ENCODE data around the gene SRSF11. TPM values are rescaled to one million over a fixed set of nuclear protein-coding genes. Genes with fewer than 3 reads are reported as not detected.

The SRSF11 gene, protein sequence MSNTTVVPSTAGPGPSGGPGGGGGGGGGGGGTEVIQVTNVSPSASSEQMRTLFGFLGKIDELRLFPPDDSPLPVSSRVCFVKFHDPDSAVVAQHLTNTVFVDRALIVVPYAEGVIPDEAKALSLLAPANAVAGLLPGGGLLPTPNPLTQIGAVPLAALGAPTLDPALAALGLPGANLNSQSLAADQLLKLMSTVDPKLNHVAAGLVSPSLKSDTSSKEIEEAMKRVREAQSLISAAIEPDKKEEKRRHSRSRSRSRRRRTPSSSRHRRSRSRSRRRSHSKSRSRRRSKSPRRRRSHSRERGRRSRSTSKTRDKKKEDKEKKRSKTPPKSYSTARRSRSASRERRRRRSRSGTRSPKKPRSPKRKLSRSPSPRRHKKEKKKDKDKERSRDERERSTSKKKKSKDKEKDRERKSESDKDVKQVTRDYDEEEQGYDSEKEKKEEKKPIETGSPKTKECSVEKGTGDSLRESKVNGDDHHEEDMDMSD
- total RNA-seq: 49.4 and 102 TPM in 2 replicates

GRCh38 chr1:70221238-70222121, at the start of gene SRSF11:
Gene SRSF11, plus strand, starts transcription at chr1:70221380. Its CDS starts 257 bp downstream, at chr1:70221637.

DNA sequence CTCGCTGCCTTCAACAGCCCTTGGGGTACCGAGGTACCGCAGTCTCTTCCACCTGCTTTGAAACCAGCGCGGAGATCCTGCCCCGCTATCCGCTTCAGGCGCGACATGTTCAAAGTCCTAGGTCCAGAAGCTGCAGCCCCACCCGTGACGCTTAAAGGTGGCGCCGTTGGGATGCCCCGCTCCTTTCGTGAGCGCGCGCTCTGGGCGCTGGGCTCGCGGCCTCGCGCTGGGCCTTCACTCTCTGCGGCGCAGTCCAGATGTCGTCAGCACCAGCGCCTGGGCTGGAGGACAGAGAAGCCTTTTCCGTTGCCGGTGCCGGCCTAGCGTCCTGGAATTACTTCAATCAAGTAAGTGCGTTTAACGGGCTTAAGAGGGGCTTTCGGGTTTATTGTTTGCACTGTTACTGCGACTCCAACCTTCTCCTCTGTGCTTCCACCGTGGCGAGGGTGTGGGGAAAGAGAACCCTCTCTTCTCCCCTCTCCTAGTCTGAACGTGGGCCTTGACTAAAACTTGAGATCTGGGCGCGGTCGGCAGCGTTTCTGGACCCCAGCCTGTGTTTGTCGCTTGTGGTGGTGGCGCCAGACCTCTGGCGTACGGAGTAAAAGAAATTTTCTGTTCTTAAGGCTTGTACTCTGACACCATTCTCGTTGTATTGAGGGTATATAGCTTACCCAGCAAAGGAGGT, 15.6 kb upstream of the SRSF11 start, which contains the start of gene LRRC40:
TSS of gene LRRC40 (minus strand) at position 146 of the 685 bp plus-strand sequence. CDS start at position 107, 39 bp downstream.

Other genes with a start within 250 kb of the SRSF11 start
- 16.0 and 21.7 TPM in 2 replicates for gene LRRC40, start 15.8 kb upstream of the SRSF11 start, total RNA-seq
- 12.3 and 19.0 TPM in 2 replicates for gene ANKRD13C, start 133.3 kb downstream of the SRSF11 start, total RNA-seq
- 8.4 and 8.5 TPM in 2 replicates for gene CTH, start 189.9 kb downstream of the SRSF11 start, total RNA-seq

All from epithelial cell of alveolus of lung (primary cell).